Cardiac muscle cell (in vitro differentiated cells and primary cell): ENCODE data around the gene COPZ2. TPM values are rescaled to one million over a fixed set of nuclear protein-coding genes. Genes with fewer than 3 reads are reported as not detected.

ENCODE experiments used
- DNase-seq, 2 donors: peaks; one replicate each; pipeline versions ENCODE4 v3.0.0 to v3.0.0-alpha.2; 2010 to 2017; ENCODE audit warnings: low read depth in 1 of 2, low spot score in 1 of 2
- H3K27ac ChIP-seq: fragments of 200-600 bp; sonication (generic); 2 replicates; pipeline ENCODE4 v1.5.1; 2016
- H3K27me3 ChIP-seq: fragments of 200-600 bp; sonication (generic); 2 replicates; pipeline ENCODE4 v1.6.0; 2016; ENCODE audit warnings: control low read depth
- H3K36me3 ChIP-seq: fragments of 200-600 bp; sonication (generic); 2 replicates; pipeline ENCODE4 v1.5.1; 2016; ENCODE audit warnings: control low read depth
- H3K4me1 ChIP-seq: fragments of 200-600 bp; sonication (generic); 2 replicates; pipeline ENCODE4 v1.8.1; 2017; ENCODE audit warnings: low read depth, mild to moderate bottlenecking, mixed run types
- H3K4me3 ChIP-seq: fragments of 200-600 bp; sonication (generic); 2 replicates; pipeline ENCODE4 v1.5.1; 2016; ENCODE audit warnings: mild to moderate bottlenecking
- H3K9me3 ChIP-seq: fragments of 200-600 bp; sonication (generic); 2 replicates; pipeline ENCODE4 v1.5.1; 2017; ENCODE audit warnings: low read depth, mild to moderate bottlenecking, control low read depth
- polyA plus RNA-seq: library from polyadenylated mRNA; unstranded; fragments of >200 nt; fragmentation: Nextera tagmentation; extraction: Ambion mirVana; gene quantifications from 2 replicates; pipeline ENCODE4 v1.2.1, GENCODE V29; 2016
- total RNA-seq: library from RNA; depleted of rRNA; stranded (reverse); fragments of >200 nt; gene quantifications from 2 replicates; pipeline ENCODE4 v1.2.3, GENCODE V29; 2016
- TF ChIP-seq, protein P1 (sequence below): IDR thresholded peaks from 2 replicates; pipeline ENCODE4 v1.5.1; 2012; ENCODE audit warnings: low read depth, mild to moderate bottlenecking, low read length

Gene COPZ2
- total and polyA plus RNA-seq, 2 experiments from 2014 or later = 14.4 to 36.1 TPM

DNA sequence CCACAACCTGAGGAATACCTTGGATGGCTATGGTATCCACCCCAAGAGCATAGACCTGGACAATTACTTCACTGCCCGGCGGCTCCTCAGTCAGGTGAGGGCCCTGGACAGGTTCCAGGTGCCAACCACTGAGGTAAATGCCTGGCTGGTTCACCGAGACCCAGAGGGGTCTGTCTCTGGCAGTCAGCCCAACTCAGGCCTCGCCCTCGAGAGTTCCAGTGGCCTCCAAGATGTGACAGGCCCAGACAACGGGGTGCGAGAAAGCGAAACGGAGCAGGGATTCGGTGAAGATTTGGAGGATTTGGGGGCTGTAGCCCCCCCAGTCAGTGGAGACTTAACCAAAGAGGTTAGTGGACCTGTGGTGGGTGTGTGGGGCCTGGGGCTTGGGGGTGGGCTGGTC, 13.7 kb upstream of the COPZ2 start:
- no peaks in the 10 kb centered on the region for H3K27me3 ChIP-seq
- no peaks in the 10 kb centered on the region for H3K9me3 ChIP-seq
- peaks cover 5% of the 10 kb centered on the region for H3K36me3 ChIP-seq
- TF ChIP-seq, protein P1, sequence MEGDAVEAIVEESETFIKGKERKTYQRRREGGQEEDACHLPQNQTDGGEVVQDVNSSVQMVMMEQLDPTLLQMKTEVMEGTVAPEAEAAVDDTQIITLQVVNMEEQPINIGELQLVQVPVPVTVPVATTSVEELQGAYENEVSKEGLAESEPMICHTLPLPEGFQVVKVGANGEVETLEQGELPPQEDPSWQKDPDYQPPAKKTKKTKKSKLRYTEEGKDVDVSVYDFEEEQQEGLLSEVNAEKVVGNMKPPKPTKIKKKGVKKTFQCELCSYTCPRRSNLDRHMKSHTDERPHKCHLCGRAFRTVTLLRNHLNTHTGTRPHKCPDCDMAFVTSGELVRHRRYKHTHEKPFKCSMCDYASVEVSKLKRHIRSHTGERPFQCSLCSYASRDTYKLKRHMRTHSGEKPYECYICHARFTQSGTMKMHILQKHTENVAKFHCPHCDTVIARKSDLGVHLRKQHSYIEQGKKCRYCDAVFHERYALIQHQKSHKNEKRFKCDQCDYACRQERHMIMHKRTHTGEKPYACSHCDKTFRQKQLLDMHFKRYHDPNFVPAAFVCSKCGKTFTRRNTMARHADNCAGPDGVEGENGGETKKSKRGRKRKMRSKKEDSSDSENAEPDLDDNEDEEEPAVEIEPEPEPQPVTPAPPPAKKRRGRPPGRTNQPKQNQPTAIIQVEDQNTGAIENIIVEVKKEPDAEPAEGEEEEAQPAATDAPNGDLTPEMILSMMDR = no peak
- peaks cover 53% of the 10 kb centered on the region for H3K4me1 ChIP-seq
- H3K27ac ChIP-seq = peak overlapping the region; percentile 95
- DNase-seq = no peak
- no peak overlapping the region for H3K4me3 ChIP-seq

GRCh38 chr17:48048384-48049126, 11.0 kb upstream of the COPZ2 start:
- H3K4me3 ChIP-seq = peak overlapping the region; percentile 79
- peaks cover 49% of the 10 kb centered on the region for H3K4me1 ChIP-seq
- TF ChIP-seq, protein P1 = no peak
- DNase-seq = peak; percentile 92 to 95
- no peaks in the 10 kb centered on the region for H3K9me3 ChIP-seq
- H3K27me3 ChIP-seq = no peaks in the 10 kb centered on the region
- peak overlapping the region; percentile 95 for H3K27ac ChIP-seq
- peaks cover 5% of the 10 kb centered on the region for H3K36me3 ChIP-seq

DNA sequence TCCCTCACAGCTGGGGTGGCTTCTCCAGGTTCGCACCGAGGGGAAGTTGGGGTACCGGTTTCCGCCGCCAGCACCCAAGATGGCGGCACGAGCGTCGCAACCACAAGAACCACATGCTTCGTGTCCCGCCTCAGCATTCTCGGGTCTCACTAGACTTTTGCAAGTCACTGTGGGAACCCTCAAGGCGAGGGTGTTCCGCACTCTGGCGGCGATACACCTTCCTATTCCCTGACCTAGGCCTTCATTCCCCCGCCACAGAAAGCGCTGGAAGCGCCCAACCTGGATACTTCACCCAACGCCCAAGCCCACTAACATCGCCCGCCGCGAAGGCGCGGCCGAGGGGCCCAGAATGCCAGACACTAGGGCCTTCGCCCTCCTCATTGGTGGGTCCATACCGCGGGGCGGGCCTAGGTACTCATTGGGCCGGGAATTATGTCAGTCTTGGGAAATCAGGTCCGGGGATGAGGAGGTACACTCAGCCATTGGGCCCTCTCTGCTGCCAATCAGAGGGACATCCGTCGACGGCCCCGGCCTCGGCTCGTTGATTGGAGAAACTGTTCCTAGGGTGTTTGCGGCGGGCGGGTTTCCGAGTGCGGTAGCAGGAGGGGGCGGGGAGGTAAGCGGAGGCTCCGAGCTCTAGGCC, 10.3 kb upstream of the COPZ2 start, which contains the start of gene NFE2L1:
NFE2L1 (plus strand) TSS at position 619 of the 643 bp plus-strand sequence. CDS start 2,760 bp downstream, outside the sequence.
- Histone ChIP-seq H3K27ac (peak within 1 kb of the TSS; percentile 95), H3K4me3 (peak within 1 kb of the TSS; percentile 79), H3K27me3 (no peaks in the 10 kb centered on the region), H3K36me3 (peaks cover 5% of the 10 kb centered on the region), H3K4me1 (peaks cover 42% of the 10 kb centered on the region), H3K9me3 (no peaks in the 10 kb centered on the region)
- TF ChIP-seq, protein P1 = no peak
- DNase-seq = peak; percentile 100

GRCh38 chr17:48047113-48047740, 9.6 kb upstream of the COPZ2 start:
- Histone ChIP-seq H3K9me3 (no peaks in the 10 kb centered on the region), H3K36me3 (peaks cover 5% of the 10 kb centered on the region), H3K27me3 (no peaks in the 10 kb centered on the region), H3K27ac (peak overlapping the region; percentile 95), H3K4me3 (peak overlapping the region; percentile 49), H3K4me1 (peaks cover 35% of the 10 kb centered on the region)
- TF ChIP-seq, protein P1 = no peak
- no peak for DNase-seq

GRCh38 chr17:48046296-48046695, 8.7 kb upstream of the COPZ2 start:
- Histone ChIP-seq H3K4me3 (no peak overlapping the region), H3K9me3 (no peaks in the 10 kb centered on the region), H3K27me3 (no peaks in the 10 kb centered on the region), H3K27ac (no peak overlapping the region), H3K4me1 (peaks cover 26% of the 10 kb centered on the region), H3K36me3 (peaks cover 5% of the 10 kb centered on the region)
- TF ChIP-seq, protein P1 = no peak
- no peak for DNase-seq
